GM21515 (cell line): Measurements from ENCODE around the gene IREB2.

ENCODE experiments used
- ATAC-seq: cut with Tn5 transposase; IDR thresholded peaks from one replicate; pipeline ENCODE4 v1.9.1; 2021; ENCODE audit not compliant: unreplicated experiment

Gene IREB2

GRCh38 chr15:78540871-78541743, 103.1 kb downstream of the IREB2 start:
- no peak for ATAC-seq

- no peak for ATAC-seq
Measured at GRCh38 chr15:78541744-78542034, 103.7 kb downstream of the IREB2 start.

- no peak for ATAC-seq
Measured at GRCh38 chr15:78542647-78543046, 104.6 kb downstream of the IREB2 start.

GRCh38 chr15:78550194-78550593, 112.2 kb downstream of the IREB2 start:
- ATAC-seq: no peak

- ATAC-seq: no peak
Measured at GRCh38 chr15:78550815-78551214, 112.8 kb downstream of the IREB2 start.
